Mesothelial cell of epicardium (in vitro differentiated cells): ENCODE results near the gene TUBAL3. TPM values are rescaled to one million over a fixed set of nuclear protein-coding genes. Genes with fewer than 3 reads are reported as not detected.

ENCODE experiments used
- DNase-seq, 2 experiments: peaks; one replicate each; pipeline ENCODE4 v3.0.0; 2021; ENCODE audit warnings: low spot score in 2 of 2; ENCODE audit not compliant: unreplicated experiment in 2 of 2
- H3K27ac Mint-ChIP-seq: 2 replicates; pipeline ENCODE4 v1.8.0; 2021; ENCODE audit warnings: mixed read lengths
- H3K27me3 Mint-ChIP-seq: 2 replicates; pipeline ENCODE4 v1.8.0; 2021; ENCODE audit warnings: low read depth, mixed read lengths
- H3K36me3 Mint-ChIP-seq: 2 replicates; pipeline ENCODE4 v1.8.0; 2021; ENCODE audit warnings: mixed read lengths
- H3K4me1 Mint-ChIP-seq: 2 replicates; pipeline ENCODE4 v1.8.0; 2021; ENCODE audit warnings: mixed read lengths
- H3K4me3 Mint-ChIP-seq: 2 replicates; pipeline ENCODE4 v1.8.0; 2021; ENCODE audit warnings: mild to moderate bottlenecking, moderate library complexity, mixed read lengths
- H3K9me3 Mint-ChIP-seq: 2 replicates; pipeline ENCODE4 v1.8.0; 2021; ENCODE audit warnings: mixed read lengths
- CTCF ChIP-seq: fragments of 200-600 bp; sonication (generic); IDR thresholded peaks from one replicate; pipeline ENCODE4 v1.5.0; 2021; ENCODE audit warnings: antibody characterized with exemption; ENCODE audit not compliant: unreplicated experiment
- total RNA-seq: library from RNA; stranded (reverse); gene quantifications from 3 replicates; pipeline ENCODE4 v1.2.1, GENCODE V29; 2021

TUBAL3 gene
- total RNA-seq, 1 donor from 2014 or later, result 0.11 TPM

DNA sequence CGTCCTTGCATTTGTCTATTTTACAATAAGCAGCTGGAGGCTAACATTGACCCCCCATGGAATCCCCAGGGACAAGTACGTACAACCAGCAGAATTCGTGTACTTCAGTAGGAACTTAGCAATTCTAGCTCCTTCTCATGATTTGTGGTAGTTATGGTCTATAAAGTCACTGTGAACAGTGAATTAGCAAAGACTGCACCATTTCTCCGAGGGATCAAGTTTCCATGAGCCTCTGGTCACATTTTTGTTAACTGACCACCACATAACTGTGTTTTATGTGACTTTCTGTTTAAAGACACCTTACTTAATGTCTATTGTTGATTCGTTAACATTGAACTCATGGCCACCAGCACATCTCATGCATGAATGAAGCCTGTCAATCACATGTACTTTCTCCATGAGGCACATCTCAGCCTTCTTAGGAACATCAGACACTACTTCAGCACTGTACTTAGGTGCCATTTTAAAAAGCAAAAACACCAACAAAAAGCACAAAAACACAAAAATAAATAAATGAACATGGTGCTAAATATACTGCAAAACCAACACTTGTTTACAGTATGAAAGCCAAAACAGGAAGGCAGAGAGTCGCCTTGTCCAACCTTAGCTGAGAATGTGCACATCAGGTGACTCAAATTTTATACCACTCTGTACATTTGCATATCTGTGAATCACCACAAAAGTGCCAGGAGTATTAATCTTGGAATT, 48.9 kb downstream of the TUBAL3 start:
- no peak for TF ChIP-seq CTCF
- peaks cover 3% of the 10 kb centered on the region for H3K27me3 Mint-ChIP-seq
- DNase-seq, result no peak
- peaks cover 29% of the 10 kb centered on the region for H3K9me3 Mint-ChIP-seq
- H3K4me1 Mint-ChIP-seq, result no peaks in the 10 kb centered on the region
- no peaks in the 10 kb centered on the region for H3K36me3 Mint-ChIP-seq
- no peak overlapping the region for H3K4me3 Mint-ChIP-seq
- no peak overlapping the region for H3K27ac Mint-ChIP-seq

DNA sequence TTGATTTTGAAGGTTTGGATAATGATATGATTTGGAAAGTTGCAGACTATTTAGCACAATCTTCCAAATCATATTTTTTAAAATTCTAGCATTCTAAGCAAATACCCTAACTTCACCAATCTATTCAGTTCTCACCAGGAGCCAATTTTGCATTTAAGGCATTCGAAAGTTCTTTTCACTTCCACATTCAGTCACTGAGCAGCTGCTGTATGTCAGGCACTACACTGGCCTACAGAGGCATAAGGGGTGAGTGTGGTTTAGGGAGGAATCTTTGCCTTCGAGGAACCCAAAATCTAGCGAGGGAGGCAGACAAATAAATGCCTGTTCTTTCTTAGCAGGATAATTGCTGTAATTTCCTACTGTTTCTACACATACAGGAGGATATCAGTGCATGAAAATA, 50.6 kb downstream of the TUBAL3 start:
- H3K27ac Mint-ChIP-seq, result no peak overlapping the region
- H3K9me3 Mint-ChIP-seq, result peaks cover 21% of the 10 kb centered on the region
- peaks cover 3% of the 10 kb centered on the region for H3K27me3 Mint-ChIP-seq
- H3K36me3 Mint-ChIP-seq, result no peaks in the 10 kb centered on the region
- H3K4me1 Mint-ChIP-seq, result no peaks in the 10 kb centered on the region
- no peak for DNase-seq
- no peak for TF ChIP-seq CTCF
- H3K4me3 Mint-ChIP-seq, result no peak overlapping the region

GRCh38 chr10:5349362-5349761, 55.3 kb downstream of the TUBAL3 start:
- H3K4me3 Mint-ChIP-seq, result no peak overlapping the region
- peaks cover 2% of the 10 kb centered on the region for H3K27me3 Mint-ChIP-seq
- no peaks in the 10 kb centered on the region for H3K36me3 Mint-ChIP-seq
- no peak overlapping the region for H3K27ac Mint-ChIP-seq
- no peak for DNase-seq
- no peaks in the 10 kb centered on the region for H3K4me1 Mint-ChIP-seq
- peaks cover 5% of the 10 kb centered on the region for H3K9me3 Mint-ChIP-seq
- no peak for TF ChIP-seq CTCF

DNA sequence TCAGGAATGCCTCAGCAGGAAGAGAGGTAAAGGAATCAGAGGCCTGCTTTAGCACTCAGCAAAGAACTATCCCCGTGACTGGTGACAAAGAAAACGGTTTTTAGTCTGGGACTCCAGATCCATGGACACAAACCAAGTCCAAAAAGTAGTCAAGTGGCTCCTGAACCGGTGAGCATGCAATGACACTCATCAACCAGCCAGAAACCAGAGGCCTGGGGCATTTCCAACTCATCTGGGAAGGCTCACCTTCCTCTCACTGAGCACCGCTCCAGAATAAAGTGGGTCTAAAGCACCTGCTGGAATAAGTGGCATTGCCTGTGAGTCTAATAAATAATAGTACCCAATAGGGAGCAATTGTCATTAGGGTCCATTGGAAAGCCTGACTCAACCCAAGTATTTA, 57.7 kb downstream of the TUBAL3 start:
- Mint-ChIP-seq H3K4me1 (no peaks in the 10 kb centered on the region), H3K4me3 (no peak overlapping the region), H3K36me3 (no peaks in the 10 kb centered on the region), H3K9me3 (peaks cover 5% of the 10 kb centered on the region), H3K27ac (no peak overlapping the region), H3K27me3 (peaks cover 2% of the 10 kb centered on the region)
- DNase-seq, result no peak
- TF ChIP-seq CTCF, result no peak

DNA sequence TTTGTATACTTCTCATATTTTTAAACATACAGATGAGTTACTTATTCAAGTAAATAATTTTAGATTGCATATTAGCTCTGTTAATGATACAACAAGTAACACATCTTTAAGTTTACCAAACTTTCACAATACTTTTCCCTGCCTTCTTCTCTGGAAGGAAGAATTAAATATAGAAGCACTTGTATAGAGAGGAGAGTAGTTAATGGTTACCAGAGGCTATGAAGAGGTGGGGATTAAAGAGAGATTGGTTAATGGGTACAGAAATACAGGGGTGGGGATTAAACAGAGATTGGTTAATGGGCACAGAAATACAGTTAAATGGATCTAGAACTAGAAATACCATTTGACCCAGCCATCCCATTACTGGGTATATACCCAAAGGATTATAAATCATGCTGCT, 59.9 kb downstream of the TUBAL3 start:
- H3K27ac Mint-ChIP-seq, result no peak overlapping the region

More for the DNA sequence above, 59.9 kb downstream of the TUBAL3 start:
- Mint-ChIP-seq H3K36me3 (no peaks in the 10 kb centered on the region), H3K27me3 (peaks cover 2% of the 10 kb centered on the region), H3K4me3 (no peak overlapping the region), H3K4me1 (no peaks in the 10 kb centered on the region), H3K9me3 (peaks cover 12% of the 10 kb centered on the region)
- TF ChIP-seq CTCF, result no peak
- DNase-seq, result no peak
